ENCODE measurements around the gene TOMM7. TPM values are rescaled to one million over a fixed set of nuclear protein-coding genes. Genes with fewer than 3 reads are reported as not detected.
"Not testable (repeated sequence)": the region's sequence is repeated elsewhere in the genome, so short reads cannot be mapped to it uniquely, and the experiment has no call there.

TOMM7 gene
- total RNA-seq, 2 donors from 2014 or later, result 95.0 to 123 TPM

GRCh38 chr7:22802426-22802825 lies 20.2 kb downstream of the TOMM7 start:
- Histone ChIP-seq H3K4me1 (ENCODE audit: control insufficient read depth in 1 of 2, low read depth in 2 of 2) (no peaks in the 10 kb centered on the region), H3K4me3 (no peak overlapping the region), H3K9me3 (no peaks in the 10 kb centered on the region), H3K27ac (no peak overlapping the region), H3K36me3 (no peaks in the 10 kb centered on the region), H3K27me3 (replicated peaks; ENCODE audit: insufficient read depth) (no peaks in the 10 kb centered on the region)
- TF ChIP-seq CTCF (IDR thresholded peaks at IDR 0.05), result no peak
- ATAC-seq (ENCODE audit: insufficient number of reproducible peaks, low FRiP score, low read depth) (no peak), DNase-seq (ENCODE audit: low spot score) (no peak)

DNA sequence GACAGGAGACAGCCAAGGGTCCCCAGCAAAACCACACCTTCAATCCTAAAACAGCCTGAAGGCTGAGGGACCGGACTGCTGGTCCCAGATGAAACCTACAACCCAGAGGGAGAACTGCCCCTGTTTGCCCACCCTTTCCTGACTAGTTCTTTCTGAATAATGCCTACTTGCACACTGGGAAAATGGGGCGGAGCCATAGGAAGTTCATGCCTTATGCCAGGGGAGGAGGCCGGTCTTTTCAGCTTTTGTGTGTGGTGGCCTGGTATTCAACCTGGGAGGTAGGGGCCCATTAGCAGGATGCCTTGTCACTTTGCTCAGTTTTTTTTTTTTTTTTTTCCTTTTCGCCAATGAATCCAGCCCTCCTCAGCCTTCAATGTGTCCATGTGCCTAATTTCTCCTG lies 20.7 kb downstream of the TOMM7 start:
- no peaks in the 10 kb centered on the region for H3K27me3 ChIP-seq (replicated peaks; ENCODE audit: insufficient read depth)
- H3K27ac ChIP-seq, result no peak overlapping the region
- H3K9me3 ChIP-seq, result no peaks in the 10 kb centered on the region
- DNase-seq (ENCODE audit: low spot score), result no peak
- H3K4me3 ChIP-seq, result no peak overlapping the region
- ATAC-seq (ENCODE audit: insufficient number of reproducible peaks, low FRiP score, low read depth), result no peak
- H3K36me3 ChIP-seq, result no peaks in the 10 kb centered on the region
- no peak for TF ChIP-seq CTCF (IDR thresholded peaks at IDR 0.05)
- no peaks in the 10 kb centered on the region for H3K4me1 ChIP-seq (ENCODE audit: control insufficient read depth in 1 of 2, low read depth in 2 of 2)

GRCh38 chr7:22799633-22800032 lies 23.0 kb downstream of the TOMM7 start:
- H3K27me3 ChIP-seq (replicated peaks; ENCODE audit: insufficient read depth), result no peaks in the 10 kb centered on the region
- ATAC-seq (ENCODE audit: insufficient number of reproducible peaks, low FRiP score, low read depth), result no peak
- no peaks in the 10 kb centered on the region for H3K4me1 ChIP-seq (ENCODE audit: control insufficient read depth in 1 of 2, low read depth in 2 of 2)
- TF ChIP-seq CTCF (IDR thresholded peaks at IDR 0.05), result no peak
- no peak overlapping the region for H3K27ac ChIP-seq
- no peak for DNase-seq (ENCODE audit: low spot score)
- H3K9me3 ChIP-seq, result no peaks in the 10 kb centered on the region
- no peak overlapping the region for H3K4me3 ChIP-seq
- no peaks in the 10 kb centered on the region for H3K36me3 ChIP-seq

- Histone ChIP-seq H3K36me3 (no peaks in the 10 kb centered on the region), H3K9me3 (no peaks in the 10 kb centered on the region), H3K4me3 (no peak overlapping the region), H3K27me3 (replicated peaks; ENCODE audit: insufficient read depth) (no peaks in the 10 kb centered on the region), H3K4me1 (ENCODE audit: control insufficient read depth in 1 of 2, low read depth in 2 of 2) (no peaks in the 10 kb centered on the region), H3K27ac (no peak overlapping the region)
- ATAC-seq (ENCODE audit: insufficient number of reproducible peaks, low FRiP score, low read depth), result no peak
- no peak for DNase-seq (ENCODE audit: low spot score)
- no peak for TF ChIP-seq CTCF (IDR thresholded peaks at IDR 0.05)
Observed at GRCh38 chr7:22793593-22794462, 28.8 kb downstream of the TOMM7 start.

- Histone ChIP-seq H3K36me3 (no peaks in the 10 kb centered on the region), H3K4me3 (no peak overlapping the region), H3K27me3 (replicated peaks; ENCODE audit: insufficient read depth) (no peaks in the 10 kb centered on the region), H3K27ac (no peak overlapping the region), H3K9me3 (no peaks in the 10 kb centered on the region), H3K4me1 (ENCODE audit: control insufficient read depth in 1 of 2, low read depth in 2 of 2) (no peaks in the 10 kb centered on the region)
- ATAC-seq (ENCODE audit: insufficient number of reproducible peaks, low FRiP score, low read depth) (no peak), DNase-seq (ENCODE audit: low spot score) (no peak)
- no peak for TF ChIP-seq CTCF (IDR thresholded peaks at IDR 0.05)
Observed at GRCh38 chr7:22791204-22792158, 31.2 kb downstream of the TOMM7 start.

- ATAC-seq (ENCODE audit: insufficient number of reproducible peaks, low FRiP score, low read depth); H3K4me1 ChIP-seq (ENCODE audit: control insufficient read depth in 1 of 2, low read depth in 2 of 2); H3K4me3 ChIP-seq; H3K27me3 ChIP-seq (replicated peaks; ENCODE audit: insufficient read depth); H3K36me3 ChIP-seq; DNase-seq (ENCODE audit: low spot score); H3K27ac ChIP-seq; H3K9me3 ChIP-seq: not testable (repeated sequence)
Observed at GRCh38 chr7:22790640-22791039, 32.0 kb downstream of the TOMM7 start.
